Ovary (tissue), 3 donors: ENCODE results near the gene MRNIP.

Experiments
- CTCF ChIP-seq, 3 donors: fragments of 450-650 bp in 2 of 3; fragments of 200-600 bp in 1 of 3; IDR thresholded peaks; one replicate each; pipeline versions ENCODE4 v1.5.1 to v1.8.0; 2016 to 2022; ENCODE audit warnings: antibody characterized with exemption in 3 of 3, mild to moderate bottlenecking in 1 of 3
- EP300 ChIP-seq: sonication (generic); formaldehyde crosslinking; IDR thresholded peaks from one replicate; pipeline ENCODE4 v1.6.1; 2017; ENCODE audit warnings: antibody characterized with exemption
- POLR2A ChIP-seq: fragments of 450-650 bp; IDR thresholded peaks from one replicate; pipeline ENCODE4 v1.6.1; 2017; ENCODE audit warnings: antibody characterized with exemption, mild to moderate bottlenecking, moderate library complexity
- donor health status: DM: no; HTN: no; CAD: no.

- TF ChIP-seq CTCF (IDR thresholded peaks at IDR 0.05) (no peak), POLR2A (no peak), EP300 (no peak)
Measured at GRCh38 chr5:179798144-179798770, 60.4 kb downstream of the MRNIP start.
